ENCODE results near the gene NLRP12. TPM values are rescaled to one million over a fixed set of nuclear protein-coding genes. Genes with fewer than 3 reads are reported as not detected.

Gene NLRP12
- total RNA-seq, 3 donors from 2014 or later (not counting 1 experiment from before 2014, with no cell fraction given): 0.35 to 13.6 (median 0.84) TPM

- peak overlapping the region; percentile 37 for H3K4me3 ChIP-seq (ENCODE audit: low read length)
- H3K4me3 Mint-ChIP-seq: peak overlapping the region; percentile 96
- H3K36me3 ChIP-seq (ENCODE audit: control insufficient read depth, insufficient read depth, low read length): peaks cover 2% of the 10 kb centered on the region
- H3K4me1 Mint-ChIP-seq: peaks cover 32 to 45% of the 10 kb centered on the region in 2 donors
- H3K27me3 ChIP-seq (ENCODE audit: control insufficient read depth, insufficient read depth, low read length): no peaks in the 10 kb centered on the region
- peak; percentile 18 to 34 (median 19) for ATAC-seq
- peaks cover 51% of the 10 kb centered on the region for H3K4me1 ChIP-seq (ENCODE audit: control insufficient read depth, insufficient read depth, low read length)
- H3K9me3 ChIP-seq (ENCODE audit: control insufficient read depth, insufficient read depth, low read length): no peaks in the 10 kb centered on the region
- peak overlapping the region; percentile 99 for H3K27ac ChIP-seq (ENCODE audit: low read length)
- WGBS (ENCODE audit: insufficient coverage): 6% methylated on average over 50 of the region's 50 CpGs
- DNase-seq: peak; percentile 77 to 91
- no peaks in the 10 kb centered on the region for H3K27me3 Mint-ChIP-seq (ENCODE audit: low read depth in 2 of 2)
- H3K9me3 Mint-ChIP-seq: no peaks in the 10 kb centered on the region
- no peak for TF ChIP-seq CTCF (IDR thresholded peaks at IDR 0.05)
- no peaks in the 10 kb centered on the region for H3K36me3 Mint-ChIP-seq
- intact Hi-C loops (cut with micrococcal nuclease): loop anchor here (2.0 kb wide), 1 partner anchor 325 kb away; the partner anchor contains the start of gene TSEN34
- peak overlapping the region; percentile 98 to 99 for H3K27ac Mint-ChIP-seq
Measured at GRCh38 chr19:53865918-53866864, 42.1 kb upstream of the NLRP12 start.

- H3K4me3 ChIP-seq (ENCODE audit: low read length): peak overlapping the region; percentile 27
Measured at GRCh38 chr19:53865523-53865917, 41.4 kb upstream of the NLRP12 start.

GRCh38 chr19:53864308-53864836, 40.3 kb upstream of the NLRP12 start:
- DNase-seq (no peak), ATAC-seq (no peak)
- 92% methylated on average over 6 of the region's 6 CpGs for WGBS (ENCODE audit: insufficient coverage)
- H3K27ac Mint-ChIP-seq: peak overlapping the region in 1 of 2 donors; percentile 99
- peaks cover 23 to 32% of the 10 kb centered on the region in 2 donors for H3K4me1 Mint-ChIP-seq
- no peaks in the 10 kb centered on the region for H3K36me3 Mint-ChIP-seq
- Histone ChIP-seq H3K27ac (ENCODE audit: low read length) (no peak overlapping the region), H3K9me3 (ENCODE audit: control insufficient read depth, insufficient read depth, low read length) (no peaks in the 10 kb centered on the region), H3K36me3 (ENCODE audit: control insufficient read depth, insufficient read depth, low read length) (no peaks in the 10 kb centered on the region), H3K4me1 (ENCODE audit: control insufficient read depth, insufficient read depth, low read length) (peaks cover 38% of the 10 kb centered on the region), H3K4me3 (ENCODE audit: low read length) (no peak overlapping the region), H3K27me3 (ENCODE audit: control insufficient read depth, insufficient read depth, low read length) (no peaks in the 10 kb centered on the region)
- intact Hi-C loops (cut with micrococcal nuclease): no loop called here
- no peak overlapping the region for H3K4me3 Mint-ChIP-seq
- H3K9me3 Mint-ChIP-seq: no peaks in the 10 kb centered on the region
- no peak for TF ChIP-seq CTCF (IDR thresholded peaks at IDR 0.05)
- no peaks in the 10 kb centered on the region for H3K27me3 Mint-ChIP-seq (ENCODE audit: low read depth in 2 of 2)

More at GRCh38 chr19:53865523-53865917, 41.4 kb upstream of the NLRP12 start:
- ATAC-seq: no peak
- H3K4me1 ChIP-seq (ENCODE audit: control insufficient read depth, insufficient read depth, low read length): peaks cover 45% of the 10 kb centered on the region
- Mint-ChIP-seq H3K27ac (peak overlapping the region; percentile 98 to 99), H3K4me1 (peaks cover 25 to 39% of the 10 kb centered on the region in 2 donors), H3K9me3 (no peaks in the 10 kb centered on the region), H3K4me3 (peak overlapping the region; percentile 40), H3K36me3 (no peaks in the 10 kb centered on the region), H3K27me3 (ENCODE audit: low read depth in 2 of 2) (no peaks in the 10 kb centered on the region)
- 64% methylated on average over 9 of the region's 9 CpGs for WGBS (ENCODE audit: insufficient coverage)
- no peaks in the 10 kb centered on the region for H3K27me3 ChIP-seq (ENCODE audit: control insufficient read depth, insufficient read depth, low read length)
- intact Hi-C loops (cut with micrococcal nuclease): no loop called here
- no peaks in the 10 kb centered on the region for H3K9me3 ChIP-seq (ENCODE audit: control insufficient read depth, insufficient read depth, low read length)
- peak in 1 of 2 donors; percentile 17 for DNase-seq
- no peak for TF ChIP-seq CTCF (IDR thresholded peaks at IDR 0.05)
- peak overlapping the region; percentile 99 for H3K27ac ChIP-seq (ENCODE audit: low read length)
- H3K36me3 ChIP-seq (ENCODE audit: control insufficient read depth, insufficient read depth, low read length): peaks cover 1% of the 10 kb centered on the region
